Measurements from ENCODE around the gene ABLIM1. TPM values are rescaled to one million over a fixed set of nuclear protein-coding genes. Genes with fewer than 3 reads are reported as not detected.

ABLIM1 gene
- total RNA-seq, 4 donors from 2014 or later: 41.2 to 128 (median 97.3) TPM

GRCh38 chr10:114628106-114628505 lies 30.0 kb downstream of the ABLIM1 start:
- intact Hi-C loops (cut with DNase I; ENCODE audit: low total_unique reads): no loop called here
- Histone ChIP-seq H3K27ac (no peak overlapping the region), H3K4me3 (no peak overlapping the region), H3K36me3 (no peaks in the 10 kb centered on the region), H3K9me3 (no peaks in the 10 kb centered on the region), H3K4me1 (peaks cover 5 to 8% of the 10 kb centered on the region in 2 donors), H3K27me3 (no peaks in the 10 kb centered on the region)
- TF ChIP-seq POLR2A (IDR thresholded peaks at IDR 0.05): no peak
- TF ChIP-seq, protein P1, sequence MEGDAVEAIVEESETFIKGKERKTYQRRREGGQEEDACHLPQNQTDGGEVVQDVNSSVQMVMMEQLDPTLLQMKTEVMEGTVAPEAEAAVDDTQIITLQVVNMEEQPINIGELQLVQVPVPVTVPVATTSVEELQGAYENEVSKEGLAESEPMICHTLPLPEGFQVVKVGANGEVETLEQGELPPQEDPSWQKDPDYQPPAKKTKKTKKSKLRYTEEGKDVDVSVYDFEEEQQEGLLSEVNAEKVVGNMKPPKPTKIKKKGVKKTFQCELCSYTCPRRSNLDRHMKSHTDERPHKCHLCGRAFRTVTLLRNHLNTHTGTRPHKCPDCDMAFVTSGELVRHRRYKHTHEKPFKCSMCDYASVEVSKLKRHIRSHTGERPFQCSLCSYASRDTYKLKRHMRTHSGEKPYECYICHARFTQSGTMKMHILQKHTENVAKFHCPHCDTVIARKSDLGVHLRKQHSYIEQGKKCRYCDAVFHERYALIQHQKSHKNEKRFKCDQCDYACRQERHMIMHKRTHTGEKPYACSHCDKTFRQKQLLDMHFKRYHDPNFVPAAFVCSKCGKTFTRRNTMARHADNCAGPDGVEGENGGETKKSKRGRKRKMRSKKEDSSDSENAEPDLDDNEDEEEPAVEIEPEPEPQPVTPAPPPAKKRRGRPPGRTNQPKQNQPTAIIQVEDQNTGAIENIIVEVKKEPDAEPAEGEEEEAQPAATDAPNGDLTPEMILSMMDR (IDR thresholded peaks at IDR 0.05): no peak
- DNase-seq: no peak

DNA sequence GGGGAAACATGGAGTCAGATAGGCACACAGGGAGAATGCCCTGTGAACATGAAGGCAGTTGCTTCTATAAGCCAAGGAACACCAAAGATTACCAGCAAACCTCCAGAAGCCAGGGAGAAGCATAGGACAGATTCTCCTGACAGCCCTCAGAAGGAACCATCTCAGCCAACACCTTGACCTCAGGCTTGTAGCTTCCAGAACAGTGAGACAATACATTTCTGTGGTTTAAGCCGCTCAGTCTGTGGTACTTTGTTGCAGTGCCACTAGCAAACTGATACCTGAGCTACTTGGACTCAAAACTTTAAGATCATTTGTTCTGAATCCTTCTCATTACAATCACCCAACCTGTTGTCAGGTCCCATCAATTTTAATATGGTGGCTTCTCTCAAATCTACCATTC lies 31.2 kb downstream of the ABLIM1 start:
- no peak for TF ChIP-seq POLR2A (IDR thresholded peaks at IDR 0.05)
- TF ChIP-seq, protein P1 (IDR thresholded peaks at IDR 0.05): no peak
- DNase-seq: no peak
- no peaks in the 10 kb centered on the region for H3K36me3 ChIP-seq
- no peaks in the 10 kb centered on the region for H3K27me3 ChIP-seq
- H3K9me3 ChIP-seq: no peaks in the 10 kb centered on the region
- H3K4me3 ChIP-seq: no peak overlapping the region
- intact Hi-C loops (cut with DNase I; ENCODE audit: low total_unique reads): no loop called here
- H3K27ac ChIP-seq: no peak overlapping the region
- peaks cover 0 to 11% of the 10 kb centered on the region in 2 donors for H3K4me1 ChIP-seq

- Histone ChIP-seq H3K27ac (peak overlapping the region in 1 of 2 donors; percentile 75), H3K4me1 (peaks cover 0 to 11% of the 10 kb centered on the region in 2 donors), H3K4me3 (no peak overlapping the region), H3K9me3 (no peaks in the 10 kb centered on the region), H3K36me3 (no peaks in the 10 kb centered on the region), H3K27me3 (no peaks in the 10 kb centered on the region)
- DNase-seq: no peak
- TF ChIP-seq POLR2A (IDR thresholded peaks at IDR 0.05): no peak
- TF ChIP-seq, protein P1 (IDR thresholded peaks at IDR 0.05): no peak
- intact Hi-C loops (cut with DNase I; ENCODE audit: low total_unique reads): no loop called here
Observed at GRCh38 chr10:114624951-114625780, 32.9 kb downstream of the ABLIM1 start.

DNA sequence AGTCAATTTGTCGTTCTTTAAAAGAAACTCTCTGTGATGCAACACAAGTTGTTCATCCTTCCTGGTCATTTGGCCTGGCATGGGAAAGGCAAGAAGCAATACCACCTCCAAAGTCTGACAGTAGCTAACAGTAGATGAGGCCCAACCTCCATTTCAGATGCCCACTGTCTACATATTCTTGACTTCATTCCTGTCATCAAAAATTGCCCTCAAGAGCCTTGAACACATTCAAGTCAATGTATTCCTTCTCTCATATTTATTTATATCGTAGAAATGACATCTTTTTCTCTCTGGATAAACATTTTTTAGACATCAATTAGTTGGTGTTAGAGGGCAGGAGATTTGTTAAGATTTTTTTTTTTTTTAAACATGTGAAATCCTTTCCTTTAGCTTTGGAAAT lies 33.7 kb downstream of the ABLIM1 start:
- no peak for DNase-seq
- Histone ChIP-seq H3K4me1 (peaks cover 0 to 11% of the 10 kb centered on the region in 2 donors), H3K9me3 (no peaks in the 10 kb centered on the region), H3K36me3 (no peaks in the 10 kb centered on the region), H3K27me3 (no peaks in the 10 kb centered on the region), H3K4me3 (no peak overlapping the region), H3K27ac (peak overlapping the region; percentile 56 to 75)
- TF ChIP-seq, protein P1 (IDR thresholded peaks at IDR 0.05): no peak
- no peak for TF ChIP-seq POLR2A (IDR thresholded peaks at IDR 0.05)
- intact Hi-C loops (cut with DNase I; ENCODE audit: low total_unique reads): no loop called here

DNA sequence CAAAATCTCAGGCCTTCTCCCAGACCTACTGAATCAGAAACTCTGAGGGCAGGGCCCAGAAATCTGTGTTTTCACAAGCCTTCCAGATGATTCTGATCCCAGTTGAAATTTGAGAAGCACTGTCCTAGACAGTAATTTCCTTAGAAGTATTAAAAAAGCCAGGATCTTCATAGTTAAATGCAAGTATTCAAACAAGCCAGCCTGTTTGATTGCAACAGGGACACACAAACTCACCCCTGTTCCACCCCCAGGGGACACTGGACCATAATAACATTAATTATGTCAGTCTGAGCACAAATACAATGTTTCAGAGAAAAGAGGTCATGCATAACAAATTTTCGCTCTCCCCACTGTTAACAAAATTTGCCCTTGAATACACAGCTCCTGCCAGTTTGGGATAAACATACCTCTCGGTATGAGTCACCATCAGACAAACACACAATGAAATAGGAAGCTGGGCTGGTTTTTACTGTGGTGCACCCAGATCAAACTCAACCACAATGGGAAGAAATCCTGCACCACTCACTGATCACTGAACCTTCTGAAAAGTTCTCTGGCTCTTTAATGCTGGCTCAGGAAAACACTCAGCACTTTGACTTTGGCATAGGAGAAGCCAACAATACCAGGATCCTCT lies 34.3 kb downstream of the ABLIM1 start:
- Histone ChIP-seq H3K4me3 (no peak overlapping the region), H3K36me3 (no peaks in the 10 kb centered on the region), H3K4me1 (peaks cover 0 to 11% of the 10 kb centered on the region in 2 donors), H3K27ac (peak overlapping the region; percentile 56 to 75), H3K27me3 (no peaks in the 10 kb centered on the region), H3K9me3 (no peaks in the 10 kb centered on the region)
- TF ChIP-seq, protein P1 (IDR thresholded peaks at IDR 0.05): no peak
- no peak for TF ChIP-seq POLR2A (IDR thresholded peaks at IDR 0.05)
- DNase-seq: no peak
- intact Hi-C loops (cut with DNase I; ENCODE audit: low total_unique reads): no loop called here
